ENCODE data around the gene MOSPD3. TPM values are rescaled to one million over a fixed set of nuclear protein-coding genes. Genes with fewer than 3 reads are reported as not detected.

The MOSPD3 gene
- total RNA-seq, 1 donor = 11.4 TPM

- no peak for TF ChIP-seq CTCF (IDR thresholded peaks at IDR 0.05; ENCODE audit: insufficient read depth, low read length)
- no peak for DNase-seq (ENCODE audit: low read depth)
- H3K4me3 ChIP-seq (ENCODE audit: low read depth, low read length) = no peak overlapping the region
These were observed 45.2 kb upstream of the MOSPD3 start for GRCh38 chr7:100567031-100567730.

- no peak for TF ChIP-seq CTCF (IDR thresholded peaks at IDR 0.05; ENCODE audit: insufficient read depth, low read length)
- DNase-seq (ENCODE audit: low read depth) = no peak
- no peak overlapping the region for H3K4me3 ChIP-seq (ENCODE audit: low read depth, low read length)
These were observed 44.6 kb upstream of the MOSPD3 start for GRCh38 chr7:100567751-100568175.

GRCh38 chr7:100568176-100568895 is 44.0 kb upstream of the MOSPD3 start:
- no peak for DNase-seq (ENCODE audit: low read depth)
- no peak overlapping the region for H3K4me3 ChIP-seq (ENCODE audit: low read depth, low read length)
- TF ChIP-seq CTCF (IDR thresholded peaks at IDR 0.05; ENCODE audit: insufficient read depth, low read length) = no peak

- no peak for DNase-seq (ENCODE audit: low read depth)
- TF ChIP-seq CTCF (IDR thresholded peaks at IDR 0.05; ENCODE audit: insufficient read depth, low read length) = peak; percentile 49
- H3K4me3 ChIP-seq (ENCODE audit: low read depth, low read length) = no peak overlapping the region
These were observed 43.2 kb upstream of the MOSPD3 start for GRCh38 chr7:100568896-100569844.

- DNase-seq (ENCODE audit: low read depth) = no peak
- H3K4me3 ChIP-seq (ENCODE audit: low read depth, low read length) = no peak overlapping the region
- no peak for TF ChIP-seq CTCF (IDR thresholded peaks at IDR 0.05; ENCODE audit: insufficient read depth, low read length)
These were observed 41.1 kb upstream of the MOSPD3 start for GRCh38 chr7:100570954-100571828.

- no peak for TF ChIP-seq CTCF (IDR thresholded peaks at IDR 0.05; ENCODE audit: insufficient read depth, low read length)
- no peak for DNase-seq (ENCODE audit: low read depth)
These were observed 40.6 kb upstream of the MOSPD3 start for GRCh38 chr7:100571829-100572116.

More at GRCh38 chr7:100571829-100572116, 40.6 kb upstream of the MOSPD3 start:
- H3K4me3 ChIP-seq (ENCODE audit: low read depth, low read length) = no peak overlapping the region
